Epithelial cell of umbilical artery (primary cell): ENCODE results near the gene C11orf24. TPM values are rescaled to one million over a fixed set of nuclear protein-coding genes. Genes with fewer than 3 reads are reported as not detected.

Experiments
- total RNA-seq: library from RNA; depleted of rRNA; stranded (reverse); fragments of >200 nt; gene quantifications from 2 replicates; pipeline ENCODE4 v1.2.3, GENCODE V29; 2014

The C11orf24 gene
- 9.3 and 10.7 TPM in 2 replicates for total RNA-seq

DNA sequence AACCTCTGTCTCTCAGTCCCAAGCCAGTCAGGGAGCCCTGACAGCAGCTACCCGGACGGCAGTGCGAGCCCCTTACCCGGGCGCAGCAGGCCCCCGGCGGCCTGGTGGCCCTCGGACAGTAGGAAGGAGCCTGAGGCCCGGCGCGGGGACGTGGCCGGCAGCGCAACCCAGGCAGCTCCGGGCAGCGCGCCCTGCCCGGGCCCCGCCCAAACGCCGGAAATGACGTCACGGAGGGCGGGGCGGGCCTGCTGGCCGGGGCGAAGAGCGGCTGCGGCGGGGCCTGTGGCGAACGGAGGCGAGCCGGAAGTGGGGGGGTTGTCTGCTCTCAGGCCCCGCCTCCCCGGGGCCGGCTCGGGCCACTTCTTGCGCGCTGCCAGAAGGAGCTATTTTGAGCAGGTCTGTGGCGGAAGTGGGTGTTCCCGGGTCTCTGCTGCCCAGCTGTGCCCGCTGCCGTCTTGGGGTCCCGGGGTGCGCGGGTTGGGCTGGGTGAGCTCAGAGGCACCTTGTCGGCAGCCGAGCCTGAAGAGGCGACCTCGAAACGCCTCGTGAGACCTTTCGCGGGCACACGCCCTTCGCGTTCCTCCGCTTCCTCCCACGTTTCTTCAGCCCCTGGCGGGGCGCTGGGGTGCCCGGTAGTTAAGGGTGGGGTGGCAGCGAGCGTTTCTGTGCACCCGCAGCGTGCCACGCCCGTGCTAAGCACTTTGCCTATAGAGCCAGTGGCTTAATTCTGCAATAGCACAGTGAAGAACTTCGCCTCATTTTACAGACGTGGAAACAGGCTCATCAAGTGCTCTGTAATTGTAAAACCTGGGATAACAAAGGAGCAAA, at the start of gene C11orf24:
Gene C11orf24, minus strand, starts transcription at position 193 of the 828 bp plus-strand sequence. CDS start 8,206 bp downstream, outside the sequence.

DNA sequence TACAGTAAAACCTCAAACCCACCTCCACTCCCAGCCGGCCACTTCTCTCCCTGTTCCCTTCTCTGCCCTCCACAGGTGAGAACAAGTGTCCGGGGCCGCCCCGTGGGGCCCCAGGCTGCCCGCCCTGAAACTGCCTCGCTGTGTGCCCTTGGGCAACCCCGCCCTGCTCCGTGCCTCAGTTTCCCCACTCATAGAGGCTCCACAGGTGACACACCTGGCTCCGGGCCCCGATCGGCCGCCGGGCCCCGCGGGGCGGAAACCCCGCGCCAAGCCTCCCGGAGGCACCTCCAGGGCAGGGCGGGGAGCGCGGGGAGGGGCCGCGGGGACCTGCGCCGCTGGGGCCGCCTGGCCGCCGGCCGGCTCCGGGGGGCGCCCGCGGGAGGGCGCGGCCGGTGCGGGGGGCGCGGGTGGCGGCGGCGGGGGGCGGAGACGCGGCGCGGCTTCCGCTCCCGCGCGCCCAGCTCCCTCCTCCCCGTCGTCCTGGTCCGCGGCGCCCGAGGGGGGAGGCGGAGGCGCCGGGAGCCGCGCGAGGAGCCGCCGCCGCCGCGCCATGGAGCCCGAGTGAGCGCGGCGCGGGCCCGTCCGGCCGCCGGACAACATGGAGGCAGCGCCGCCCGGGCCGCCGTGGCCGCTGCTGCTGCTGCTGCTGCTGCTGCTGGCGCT, 40.5 kb upstream of the C11orf24 start, which contains the start of gene LRP5:
Gene LRP5, plus strand, starts transcription at position 475 of the 663 bp plus-strand sequence. Its CDS starts 124 bp downstream, at position 599.

DNA sequence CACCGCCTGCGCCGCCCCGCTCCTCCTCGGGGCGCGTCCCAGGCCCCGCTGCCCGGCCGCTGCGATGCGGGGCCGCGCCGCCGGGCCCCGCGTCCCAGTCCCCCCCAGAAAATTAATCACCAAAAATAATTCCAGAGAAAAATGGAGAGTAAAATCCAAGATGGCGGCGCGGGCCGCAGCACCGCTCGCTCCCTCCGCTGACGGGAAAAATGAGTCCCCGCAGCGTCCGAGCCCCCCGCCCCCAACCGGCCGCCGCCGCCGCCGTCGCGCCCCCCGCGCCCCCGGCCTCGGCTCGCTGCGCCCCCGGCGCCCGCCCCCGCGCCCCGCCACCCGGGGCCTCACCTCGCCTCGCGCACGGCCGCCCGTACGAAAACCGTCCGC, 58.6 kb downstream of the C11orf24 start, which contains the start of gene KMT5B:
Gene KMT5B, minus strand, starts transcription at position 162 of the 381 bp plus-strand sequence. CDS start 23,220 bp downstream, outside the sequence.

Other genes starting within 250 kb of the C11orf24 start
- gene NDUFS8, start 241.3 kb downstream of the C11orf24 start, total RNA-seq = 91.6 and 117 TPM in 2 replicates
- 56.2 and 72.3 TPM in 2 replicates for gene TCIRG1, start 232.9 kb downstream of the C11orf24 start, total RNA-seq
- gene CHKA, start 150.6 kb downstream of the C11orf24 start, total RNA-seq = 11.7 and 15.8 TPM in 2 replicates
- gene KMT5B, start 58.7 kb downstream of the C11orf24 start, total RNA-seq = 24.2 and 26.0 TPM in 2 replicates
- 8.8 and 14.3 TPM in 2 replicates for gene LRP5, start 40.6 kb upstream of the C11orf24 start, total RNA-seq
- 131 and 144 TPM in 2 replicates for gene PPP6R3, start 188.8 kb upstream of the C11orf24 start, total RNA-seq